Endothelial cell (in vitro differentiated cells): Measurements from ENCODE around the gene TBC1D14. TPM values are rescaled to one million over a fixed set of nuclear protein-coding genes. Genes with fewer than 3 reads are reported as not detected.
A peak's percentile ranks its signal among the peaks of the same experiment; 100 is the strongest.

Experiments used
- DNase-seq: peaks from one replicate; pipeline ENCODE4 v3.0.0; 2021; ENCODE audit warnings: low spot score
- H3K27ac Mint-ChIP-seq: one replicate; pipeline ENCODE4 v1.8.0; 2021; ENCODE audit warnings: mixed read lengths, inconsistent platforms; ENCODE audit not compliant: unreplicated experiment
- H3K27me3 Mint-ChIP-seq: one replicate; pipeline ENCODE4 v1.8.0; 2021; ENCODE audit warnings: mild to moderate bottlenecking, moderate library complexity, mixed read lengths, inconsistent platforms; ENCODE audit not compliant: unreplicated experiment
- H3K36me3 Mint-ChIP-seq: one replicate; pipeline ENCODE4 v1.8.0; 2021; ENCODE audit warnings: mild to moderate bottlenecking, low read depth, mixed read lengths, inconsistent platforms; ENCODE audit not compliant: unreplicated experiment
- H3K4me1 Mint-ChIP-seq: one replicate; pipeline ENCODE4 v1.8.0; 2021; ENCODE audit warnings: mild to moderate bottlenecking, mixed read lengths, inconsistent platforms; ENCODE audit not compliant: unreplicated experiment
- H3K4me3 Mint-ChIP-seq: one replicate; pipeline ENCODE4 v1.8.0; 2021; ENCODE audit warnings: mild to moderate bottlenecking, mixed read lengths, inconsistent platforms; ENCODE audit not compliant: unreplicated experiment
- H3K9me3 Mint-ChIP-seq: one replicate; pipeline ENCODE4 v1.8.0; 2021; ENCODE audit warnings: mixed read lengths, inconsistent platforms; ENCODE audit not compliant: unreplicated experiment
- total RNA-seq: library from RNA; stranded (reverse); fragmentation: NEBNext Ultra II Directional; extraction: Animal tissue kit (Norgen Biotek cat#: 25700); gene quantifications from one replicate; pipeline ENCODE4 v1.2.1, GENCODE V29; 2021; ENCODE audit not compliant: unreplicated experiment
- TF ChIP-seq, protein P1 (sequence below): fragments of 200-600 bp; sonication (generic); IDR thresholded peaks from one replicate; pipeline ENCODE4 v1.5.0; 2021; ENCODE audit warnings: antibody characterized with exemption; ENCODE audit not compliant: unreplicated experiment

The TBC1D14 gene
- total RNA-seq, 1 donor from 2014 or later: 33.0 TPM

- TF ChIP-seq, protein P1, sequence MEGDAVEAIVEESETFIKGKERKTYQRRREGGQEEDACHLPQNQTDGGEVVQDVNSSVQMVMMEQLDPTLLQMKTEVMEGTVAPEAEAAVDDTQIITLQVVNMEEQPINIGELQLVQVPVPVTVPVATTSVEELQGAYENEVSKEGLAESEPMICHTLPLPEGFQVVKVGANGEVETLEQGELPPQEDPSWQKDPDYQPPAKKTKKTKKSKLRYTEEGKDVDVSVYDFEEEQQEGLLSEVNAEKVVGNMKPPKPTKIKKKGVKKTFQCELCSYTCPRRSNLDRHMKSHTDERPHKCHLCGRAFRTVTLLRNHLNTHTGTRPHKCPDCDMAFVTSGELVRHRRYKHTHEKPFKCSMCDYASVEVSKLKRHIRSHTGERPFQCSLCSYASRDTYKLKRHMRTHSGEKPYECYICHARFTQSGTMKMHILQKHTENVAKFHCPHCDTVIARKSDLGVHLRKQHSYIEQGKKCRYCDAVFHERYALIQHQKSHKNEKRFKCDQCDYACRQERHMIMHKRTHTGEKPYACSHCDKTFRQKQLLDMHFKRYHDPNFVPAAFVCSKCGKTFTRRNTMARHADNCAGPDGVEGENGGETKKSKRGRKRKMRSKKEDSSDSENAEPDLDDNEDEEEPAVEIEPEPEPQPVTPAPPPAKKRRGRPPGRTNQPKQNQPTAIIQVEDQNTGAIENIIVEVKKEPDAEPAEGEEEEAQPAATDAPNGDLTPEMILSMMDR: no peak
- Mint-ChIP-seq H3K9me3 (no peaks in the 10 kb centered on the region), H3K4me1 (peaks cover 6% of the 10 kb centered on the region), H3K36me3 (peaks cover 40% of the 10 kb centered on the region), H3K4me3 (no peak overlapping the region), H3K27ac (no peak overlapping the region), H3K27me3 (peaks cover 11% of the 10 kb centered on the region)
- no peak for DNase-seq
Observed at GRCh38 chr4:7029921-7030320, 120.3 kb downstream of the TBC1D14 start.

DNA sequence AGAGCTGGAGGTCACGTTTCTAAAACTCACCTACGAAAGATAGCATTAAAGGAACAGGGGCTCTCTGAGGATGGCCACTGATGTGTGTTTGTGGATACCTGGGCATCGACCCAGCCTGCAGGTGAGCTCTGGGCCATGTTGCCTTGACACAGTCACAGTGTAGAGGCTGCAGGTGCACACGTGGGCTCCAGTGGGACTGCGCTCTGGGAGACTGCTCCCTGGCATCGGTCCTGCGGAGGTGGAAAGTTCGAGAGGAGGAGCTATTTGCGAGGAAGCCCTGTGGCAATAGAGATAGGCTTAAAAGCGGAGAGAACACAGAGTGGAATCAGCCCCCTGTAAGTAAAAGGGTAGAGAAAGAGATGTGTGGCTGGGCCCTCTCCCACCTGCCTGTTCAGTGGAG, 121.2 kb downstream of the TBC1D14 start:
- TF ChIP-seq, protein P1: no peak
- Mint-ChIP-seq H3K4me3 (peak overlapping the region; percentile 56), H3K36me3 (peaks cover 37% of the 10 kb centered on the region), H3K27me3 (peaks cover 11% of the 10 kb centered on the region), H3K9me3 (no peaks in the 10 kb centered on the region), H3K27ac (no peak overlapping the region), H3K4me1 (peaks cover 3% of the 10 kb centered on the region)
- DNase-seq: no peak

DNA sequence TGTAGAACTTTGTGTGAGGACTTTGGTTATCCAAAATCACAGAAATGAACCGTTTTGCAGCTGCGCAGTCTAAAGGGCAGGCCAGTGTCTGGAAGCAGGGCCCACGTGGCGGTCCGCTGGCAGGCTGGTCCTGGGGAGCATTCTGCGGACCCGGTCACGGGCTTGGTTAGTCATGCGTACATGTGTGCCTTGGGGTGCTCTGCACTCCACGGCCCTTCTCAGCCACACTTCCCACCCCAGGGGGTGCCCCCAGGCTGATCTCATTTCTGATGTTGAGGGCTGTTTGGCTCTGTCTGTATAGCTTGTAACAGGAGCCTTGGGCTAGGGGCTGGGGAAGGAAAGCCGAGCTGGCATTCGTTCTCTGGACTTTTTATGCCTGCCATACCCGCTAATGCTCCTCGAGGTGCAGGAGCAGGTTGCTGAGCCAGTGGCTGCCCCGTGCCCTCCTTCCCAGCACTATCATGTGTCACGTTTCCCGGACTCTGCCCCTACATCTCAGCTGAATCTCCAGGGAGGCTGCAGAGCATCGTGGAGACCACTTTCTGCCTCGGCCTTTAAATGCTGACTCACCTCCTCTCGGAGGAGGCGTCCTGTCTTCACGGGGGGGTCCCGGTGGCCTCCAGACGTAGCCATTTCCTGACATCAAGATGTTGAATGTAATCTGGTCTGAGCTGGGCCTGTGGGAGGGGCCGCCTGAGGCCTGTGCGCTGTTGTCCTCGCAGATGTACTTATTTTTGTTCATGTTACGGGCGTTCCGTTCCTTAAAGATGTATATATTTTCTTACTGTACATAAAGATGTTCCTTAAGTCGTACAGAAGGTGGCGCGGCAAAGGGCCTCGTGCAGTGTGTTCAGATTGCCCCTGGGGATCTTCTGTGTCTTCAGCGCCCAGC, 122.2 kb downstream of the TBC1D14 start:
- no peak for DNase-seq
- no peak overlapping the region for H3K4me3 Mint-ChIP-seq
- TF ChIP-seq, protein P1: no peak
- H3K36me3 Mint-ChIP-seq: peaks cover 28% of the 10 kb centered on the region
- H3K27ac Mint-ChIP-seq: peak overlapping the region; percentile 9
- no peaks in the 10 kb centered on the region for H3K4me1 Mint-ChIP-seq
- no peaks in the 10 kb centered on the region for H3K9me3 Mint-ChIP-seq
- H3K27me3 Mint-ChIP-seq: peaks cover 7% of the 10 kb centered on the region

GRCh38 chr4:7032596-7032995, 123.0 kb downstream of the TBC1D14 start:
- Mint-ChIP-seq H3K4me3 (no peak overlapping the region), H3K27ac (no peak overlapping the region), H3K9me3 (no peaks in the 10 kb centered on the region), H3K4me1 (no peaks in the 10 kb centered on the region), H3K27me3 (peaks cover 7% of the 10 kb centered on the region), H3K36me3 (peaks cover 28% of the 10 kb centered on the region)
- no peak for DNase-seq
- TF ChIP-seq, protein P1: no peak

DNA sequence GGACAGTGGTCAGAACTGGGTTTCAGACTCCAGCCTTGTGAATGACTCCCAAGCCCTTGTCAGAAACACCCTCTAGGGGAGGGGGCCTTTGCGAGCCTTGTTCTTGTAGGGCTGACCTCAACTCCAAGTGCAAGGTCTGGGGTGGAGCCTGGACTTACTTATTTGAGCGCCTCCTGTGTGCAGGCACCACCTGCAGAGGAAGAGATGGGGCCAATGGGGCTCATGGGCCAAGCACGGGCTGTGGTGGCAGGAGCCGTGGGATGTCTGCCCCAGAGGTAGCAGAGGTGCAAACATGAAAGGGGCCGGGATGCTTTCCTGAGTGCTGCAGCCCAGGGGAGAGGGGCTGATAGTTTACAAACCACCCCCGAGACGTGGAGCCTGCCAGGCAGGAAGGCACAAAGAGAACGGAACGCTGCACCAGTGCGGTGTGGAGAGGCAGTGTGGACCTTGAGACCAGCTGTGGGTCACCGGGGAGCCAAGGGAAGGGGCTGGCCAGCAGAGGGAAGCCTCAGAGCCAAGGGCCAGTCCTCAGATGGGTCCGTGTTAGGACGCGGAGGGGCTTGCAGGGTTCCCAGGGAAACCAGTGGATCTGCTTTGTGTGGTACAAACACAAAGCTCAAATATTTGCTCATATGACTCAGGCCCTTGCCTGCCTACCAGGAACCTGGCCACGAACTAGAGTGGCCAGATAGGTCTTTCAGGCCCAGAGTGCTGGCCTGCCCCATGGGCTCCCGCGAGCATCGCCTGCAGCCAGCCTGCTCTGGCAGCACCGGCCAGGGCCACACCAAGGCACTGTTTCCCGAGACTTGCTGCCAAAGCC, 124.8 kb downstream of the TBC1D14 start:
- Mint-ChIP-seq H3K4me3 (no peak overlapping the region), H3K27ac (no peak overlapping the region), H3K36me3 (peaks cover 19% of the 10 kb centered on the region), H3K4me1 (no peaks in the 10 kb centered on the region), H3K27me3 (peaks cover 5% of the 10 kb centered on the region), H3K9me3 (no peaks in the 10 kb centered on the region)
- TF ChIP-seq, protein P1: no peak
- no peak for DNase-seq
